HK-2 (cell line): ENCODE data around the gene PDZD2.
A peak's percentile ranks its signal among the peaks of the same experiment; 100 is the strongest.
"Not testable (repeated sequence)": the region's sequence is repeated elsewhere in the genome, so short reads cannot be mapped to it uniquely, and the experiment has no call there.

Source experiments
- DNase-seq: peaks from one replicate; pipeline ENCODE4 v3.0.0-alpha.2; 2018; ENCODE audit not compliant: unreplicated experiment

Gene PDZD2

GRCh38 chr5:31638748-31639418, at the start of gene PDZD2:
TSS of gene PDZD2 (plus strand) at chr5:31639131.
- DNase-seq, result peak; percentile 78

GRCh38 chr5:31593665-31594064, 45.3 kb upstream of the PDZD2 start:
- no peak for DNase-seq

GRCh38 chr5:31596354-31596753, 42.6 kb upstream of the PDZD2 start:
- DNase-seq, result no peak

- no peak for DNase-seq
Observed at GRCh38 chr5:31598640-31599611, 40.0 kb upstream of the PDZD2 start.

- not testable (repeated sequence) for DNase-seq
Observed at GRCh38 chr5:31602305-31602704, 36.6 kb upstream of the PDZD2 start.

- no peak for DNase-seq
Observed at GRCh38 chr5:31604240-31604639, 34.7 kb upstream of the PDZD2 start.

GRCh38 chr5:31604644-31605043, 34.3 kb upstream of the PDZD2 start:
- DNase-seq, result no peak

GRCh38 chr5:31605920-31606319, 33.0 kb upstream of the PDZD2 start:
- no peak for DNase-seq

- no peak for DNase-seq
Observed at GRCh38 chr5:31607546-31607945, 31.4 kb upstream of the PDZD2 start.

GRCh38 chr5:31611002-31611401, 27.9 kb upstream of the PDZD2 start:
- no peak for DNase-seq

- no peak for DNase-seq
Observed at GRCh38 chr5:31613651-31614050, 25.3 kb upstream of the PDZD2 start.

- DNase-seq, result no peak
Observed at GRCh38 chr5:31614151-31615020, 24.5 kb upstream of the PDZD2 start.

GRCh38 chr5:31617867-31618266, 21.1 kb upstream of the PDZD2 start:
- no peak for DNase-seq

- no peak for DNase-seq
Observed at GRCh38 chr5:31620026-31620425, 18.9 kb upstream of the PDZD2 start.

GRCh38 chr5:31623249-31623648, 15.7 kb upstream of the PDZD2 start:
- no peak for DNase-seq

GRCh38 chr5:31625394-31625793, 13.5 kb upstream of the PDZD2 start:
- DNase-seq, result no peak

GRCh38 chr5:31626156-31626555, 12.8 kb upstream of the PDZD2 start:
- no peak for DNase-seq

- DNase-seq, result no peak
Observed at GRCh38 chr5:31626604-31627234, 12.2 kb upstream of the PDZD2 start.

- no peak for DNase-seq
Observed at GRCh38 chr5:31630931-31631330, 8.0 kb upstream of the PDZD2 start.

GRCh38 chr5:31632460-31632859, 6.5 kb upstream of the PDZD2 start:
- DNase-seq, result no peak

- no peak for DNase-seq
Observed at GRCh38 chr5:31635446-31635845, 3.5 kb upstream of the PDZD2 start.

GRCh38 chr5:31637851-31638250, 1.1 kb upstream of the PDZD2 start:
- DNase-seq, result no peak
